Endothelial cell of umbilical vein (primary cell): ENCODE measurements around the gene DNAJC8. TPM values are rescaled to one million over a fixed set of nuclear protein-coding genes. Genes with fewer than 3 reads are reported as not detected.

Experiments used
- BruUV-seq: library from RNA; stranded (reverse); fragments of 400-500 nt; replicated peaks from 2 replicates; lab custom pipeline; 2021; lab: Mats Ljungman, UMichigan
- CTCF ChIA-PET: fragments of 300-600, 350-600 bp; sonication (Branson Sonifier 250); formaldehyde crosslinking; loops from one replicate; lab custom pipeline; 2021; ENCODE audit warnings: antibody characterized with exemption, inconsistent platforms; lab: Charles Lee
- POLR2A ChIA-PET: fragments of 300-600, 350-600 bp; sonication (Branson Sonifier 250); formaldehyde crosslinking; loops from one replicate; lab custom pipeline; 2021; ENCODE audit warnings: antibody characterized with exemption, inconsistent platforms; lab: Charles Lee
- DNase-seq: peaks from one replicate; pipeline ENCODE4 v3.0.0-alpha.2; 2011; ENCODE audit warnings: low read depth, low spot score
- FAIRE-seq: peaks from 2 replicates; lab custom pipeline; 2011; peaks lifted over from hg19 to GRCh38; lab: Jason Lieb, UNC
- H2AFZ ChIP-seq: 2 replicates; pipeline ENCODE4 v1.6.0; 2012; ENCODE audit warnings: low read depth, low read length, control low read depth, inconsistent platforms
- H3K27ac ChIP-seq: 2 replicates; pipeline ENCODE4 v1.5.1; 2011; ENCODE audit warnings: low read depth, mild to moderate bottlenecking, control low read depth, low read length, moderate library complexity; ENCODE audit not compliant: insufficient read depth
- H3K27me3 ChIP-seq, 2 experiments: 2 replicates each; pipeline versions ENCODE4 v1.6.0 to v1.6.1; 2011; ENCODE audit warnings: low read length in 2 of 2, mixed read lengths in 1 of 2; ENCODE audit not compliant: control insufficient read depth in 2 of 2, insufficient read depth in 2 of 2
- H3K36me3 ChIP-seq, 2 experiments: 2 replicates in 1 of 2; 3 replicates in 1 of 2; pipeline ENCODE4 v1.5.1; 2011; ENCODE audit warnings: low read length in 2 of 2, mild to moderate bottlenecking in 1 of 2, moderate library complexity in 1 of 2; ENCODE audit not compliant: control insufficient read depth in 2 of 2, insufficient read depth in 2 of 2; ENCODE audit errors: extremely low read depth in 1 of 2
- H3K4me1 ChIP-seq: 3 replicates; pipeline ENCODE4 v1.5.1; 2011; ENCODE audit warnings: mild to moderate bottlenecking, low read length; ENCODE audit not compliant: control insufficient read depth, insufficient read depth; ENCODE audit errors: extremely low read depth
- H3K4me2 ChIP-seq: 2 replicates; pipeline ENCODE4 v1.6.1; 2011; ENCODE audit warnings: low read length, control low read depth, mixed read lengths; ENCODE audit not compliant: insufficient read depth
- H3K4me3 ChIP-seq, 3 experiments: fragments of 200-600 bp in 1 of 3; sonication (generic), shearing (Covaris generic) in 1 of 3; replicated peaks in 1 of 3; 2 replicates each; pipeline ENCODE4 v1.5.1; 2011 to 2016; ENCODE audit warnings: control low read depth in 3 of 3, low read length in 3 of 3, mild to moderate bottlenecking in 2 of 3, inconsistent platforms in 1 of 3, low read depth in 1 of 3, moderate library complexity in 1 of 3; ENCODE audit not compliant: insufficient read depth in 1 of 3
- H3K79me2 ChIP-seq: 2 replicates; pipeline ENCODE4 v1.6.0; 2012; ENCODE audit warnings: low read length, inconsistent platforms; ENCODE audit not compliant: control insufficient read depth, insufficient read depth
- H3K9ac ChIP-seq: replicated peaks from 2 replicates; pipeline ENCODE3; 2011; ENCODE audit warnings: low read length, control low read depth; ENCODE audit not compliant: insufficient read depth; ENCODE audit errors: extremely low read depth
- H3K9me1 ChIP-seq: replicated peaks from 3 replicates; pipeline ENCODE4 v1.6.0; 2011; ENCODE audit warnings: mild to moderate bottlenecking, low read length; ENCODE audit not compliant: control insufficient read depth, insufficient read depth; ENCODE audit errors: extremely low read depth
- H3K9me3 ChIP-seq: replicated peaks from 2 replicates; pipeline ENCODE4 v1.5.1; 2012; ENCODE audit warnings: low read length, inconsistent platforms; ENCODE audit not compliant: control insufficient read depth, insufficient read depth
- H4K20me1 ChIP-seq: replicated peaks from 2 replicates; pipeline ENCODE3; 2011; ENCODE audit warnings: mild to moderate bottlenecking, low read length; ENCODE audit not compliant: control insufficient read depth, insufficient read depth; ENCODE audit errors: extremely low read depth
- FOS ChIP-seq: IDR thresholded peaks from 2 replicates; pipeline ENCODE4 v1.6.1; 2011; ENCODE audit warnings: mild to moderate bottlenecking, low read length, moderate library complexity, borderline replicate concordance; ENCODE audit not compliant: insufficient read depth
- GATA2 ChIP-seq: IDR thresholded peaks from 2 replicates; pipeline ENCODE4 v1.7.0; 2011; ENCODE audit warnings: low read depth, mild to moderate bottlenecking, moderate library complexity, mixed read lengths, low read length; ENCODE audit not compliant: insufficient read length, insufficient read depth
- POLR2A ChIP-seq: IDR thresholded peaks from 2 replicates; pipeline ENCODE4 v1.6.1; 2012; ENCODE audit warnings: low read depth, mild to moderate bottlenecking, control low read depth, low read length
- POLR2AphosphoS5 ChIP-seq: IDR thresholded peaks from 2 replicates; pipeline ENCODE4 v1.6.1; 2012; ENCODE audit warnings: low read depth, mild to moderate bottlenecking, control low read depth, low read length, moderate library complexity; ENCODE audit not compliant: insufficient read depth
- dilution Hi-C: fragments of 300-500 bp; cut with MboI; formaldehyde crosslinking; loops from one replicate; pipeline ENCODE4 v1.15.0; 2019; ENCODE audit warnings: low sequenced_read_pairs; ENCODE audit not compliant: extremely low pct_ligation_motif_present
- intact Hi-C: fragments of 100-400 bp; cut with micrococcal nuclease; formaldehyde crosslinking; loops from one replicate; pipeline ENCODE4 v1.10.0; 2022
- polyA plus RNA-seq, 4 experiments: library from polyadenylated mRNA; depleted of rRNA in 3 of 4; stranded (reverse) in 3 of 4; unstranded in 1 of 4; fragments of >200 nt; gene quantifications; 2 replicates each; pipeline versions ENCODE4 v1.2.1 to v1.2.3, GENCODE V29; 2011 to 2012; ENCODE audit warnings: missing spikeins in 1 of 4
- total RNA-seq: library from RNA; stranded (reverse); gene quantifications from 2 replicates; pipeline ENCODE4 v1.2.3, GENCODE V29; 2021
- TF ChIP-seq, protein P1 (sequence below), 2 donors: IDR thresholded peaks; 1 replicate in 1 of 2; 2 replicates in 1 of 2; pipeline ENCODE4 v1.5.1; 2011; ENCODE audit warnings: low read length in 2 of 2, mild to moderate bottlenecking in 2 of 2, moderate library complexity in 2 of 2, control low read depth in 1 of 2, inconsistent platforms in 1 of 2, low read depth in 1 of 2; ENCODE audit not compliant: insufficient read depth in 1 of 2; ENCODE audit errors: extremely low read depth in 1 of 2

Gene DNAJC8
- total and polyA plus RNA-seq, 2 donors (not counting 3 experiments of a cell fraction or from before 2014, with no cell fraction given) = 71.0 to 106 TPM

DNA sequence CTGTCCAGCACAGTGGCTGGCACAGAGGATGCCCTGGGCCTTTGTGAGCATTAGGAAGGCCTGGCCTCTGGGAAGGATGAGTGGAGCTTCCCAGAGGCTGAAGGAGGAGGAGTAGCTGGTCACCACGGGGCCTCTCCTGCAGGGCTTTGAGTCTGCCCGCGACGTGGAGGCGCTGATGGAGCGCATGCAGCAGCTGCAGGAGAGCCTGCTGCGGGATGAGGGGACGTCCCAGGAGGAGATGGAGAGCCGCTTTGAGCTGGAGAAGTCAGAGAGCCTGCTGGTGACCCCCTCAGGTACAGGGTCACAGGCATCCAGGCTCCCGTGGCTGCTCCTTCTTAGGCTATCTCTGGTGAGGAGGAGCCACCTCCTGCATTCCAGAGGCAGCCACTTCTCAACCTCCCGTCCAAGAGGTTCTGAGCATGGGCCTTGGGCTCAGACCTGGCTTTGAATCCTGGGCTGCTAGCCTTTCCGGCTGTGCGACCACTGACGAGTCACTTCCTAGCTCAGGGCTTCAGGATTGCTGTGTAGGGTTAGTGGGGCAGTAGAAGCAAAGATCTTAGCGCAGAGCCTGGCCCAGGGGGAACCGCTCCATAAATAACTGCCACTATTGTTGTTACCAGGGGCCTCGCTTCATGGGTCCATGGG is 40.5 kb upstream of the DNAJC8 start:
- Histone ChIP-seq H3K9ac (no peak overlapping the region), H3K4me2 (no peak overlapping the region), H3K79me2 (peaks cover 3% of the 10 kb centered on the region), H3K4me1 (peaks cover 3% of the 10 kb centered on the region), H3K9me1 (no peaks in the 10 kb centered on the region), H3K9me3 (no peaks in the 10 kb centered on the region), H3K27ac (no peak overlapping the region), H3K4me3 (no peak overlapping the region), H3K27me3 (no peaks in the 10 kb centered on the region), H4K20me1 (no peaks in the 10 kb centered on the region), H3K36me3 (peaks cover 5 to 24% of the 10 kb centered on the region in 2 experiments), H2AFZ (no peak overlapping the region)
- CTCF ChIA-PET = interaction anchor here (1.2 to 2.1 kb wide), 2 partner anchors 25 to 182 kb away, joined by 3 to 10 read pairs; no protein-coding TSS in a partner anchor
- intact Hi-C loops (no loop called here), dilution Hi-C loops (loop anchor here (25.0 kb wide), 1 partner anchor 339 kb away; no protein-coding TSS in a partner anchor)
- TF ChIP-seq GATA2 = no peak
- TF ChIP-seq POLR2AphosphoS5 = no peak
- TF ChIP-seq, protein P1, sequence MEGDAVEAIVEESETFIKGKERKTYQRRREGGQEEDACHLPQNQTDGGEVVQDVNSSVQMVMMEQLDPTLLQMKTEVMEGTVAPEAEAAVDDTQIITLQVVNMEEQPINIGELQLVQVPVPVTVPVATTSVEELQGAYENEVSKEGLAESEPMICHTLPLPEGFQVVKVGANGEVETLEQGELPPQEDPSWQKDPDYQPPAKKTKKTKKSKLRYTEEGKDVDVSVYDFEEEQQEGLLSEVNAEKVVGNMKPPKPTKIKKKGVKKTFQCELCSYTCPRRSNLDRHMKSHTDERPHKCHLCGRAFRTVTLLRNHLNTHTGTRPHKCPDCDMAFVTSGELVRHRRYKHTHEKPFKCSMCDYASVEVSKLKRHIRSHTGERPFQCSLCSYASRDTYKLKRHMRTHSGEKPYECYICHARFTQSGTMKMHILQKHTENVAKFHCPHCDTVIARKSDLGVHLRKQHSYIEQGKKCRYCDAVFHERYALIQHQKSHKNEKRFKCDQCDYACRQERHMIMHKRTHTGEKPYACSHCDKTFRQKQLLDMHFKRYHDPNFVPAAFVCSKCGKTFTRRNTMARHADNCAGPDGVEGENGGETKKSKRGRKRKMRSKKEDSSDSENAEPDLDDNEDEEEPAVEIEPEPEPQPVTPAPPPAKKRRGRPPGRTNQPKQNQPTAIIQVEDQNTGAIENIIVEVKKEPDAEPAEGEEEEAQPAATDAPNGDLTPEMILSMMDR (IDR thresholded peaks at IDR 0.05; ENCODE audit: extremely low read depth in 1 of 2, insufficient read depth in 1 of 2, low read depth in 1 of 2, low read length in 2 of 2) = no peak
- no peak for TF ChIP-seq POLR2A
- no peak for TF ChIP-seq FOS
- POLR2A ChIA-PET = no interaction called here
- FAIRE-seq (no peak), DNase-seq (no peak)
- no TSS peak for BruUV-seq
